HG03097 (cell line): ENCODE results near the gene DGKQ.
A peak's percentile ranks its signal among the peaks of the same experiment; 100 is the strongest.
"Not testable (repeated sequence)": the region's sequence is repeated elsewhere in the genome, so short reads cannot be mapped to it uniquely, and the experiment has no call there.

Source experiments
- ATAC-seq: cut with Tn5 transposase; IDR thresholded peaks from one replicate; pipeline ENCODE4 v1.9.1; 2021; ENCODE audit not compliant: unreplicated experiment, low FRiP score

Gene DGKQ

GRCh38 chr4:982814-983213, 9.4 kb upstream of the DGKQ start:
- ATAC-seq, result no peak

- no peak for ATAC-seq
Observed at GRCh38 chr4:982291-982690, 8.9 kb upstream of the DGKQ start.

GRCh38 chr4:978957-979701, 5.8 kb upstream of the DGKQ start:
- no peak for ATAC-seq

DNA sequence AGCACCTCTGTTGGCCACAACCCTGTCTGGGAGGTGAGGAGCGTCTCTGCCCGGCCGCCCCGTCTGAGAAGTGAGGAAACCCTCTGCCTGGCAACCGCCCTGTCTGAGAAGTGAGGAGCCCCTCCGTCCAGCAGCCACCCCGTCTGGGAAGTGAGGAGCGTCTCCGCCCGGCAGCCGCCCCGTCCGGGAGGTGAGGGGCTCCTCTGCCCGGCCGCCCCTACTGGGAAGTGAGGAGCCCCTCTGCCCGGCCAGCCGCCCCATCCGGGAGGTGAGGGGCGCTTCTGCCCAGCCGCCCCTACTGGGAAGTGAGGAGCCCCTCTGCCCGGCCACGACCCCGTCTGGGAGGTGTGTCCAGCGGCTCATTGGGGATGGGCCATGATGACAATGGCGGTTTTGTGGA, 2.6 kb upstream of the DGKQ start:
- ATAC-seq, result not testable (repeated sequence)

DNA sequence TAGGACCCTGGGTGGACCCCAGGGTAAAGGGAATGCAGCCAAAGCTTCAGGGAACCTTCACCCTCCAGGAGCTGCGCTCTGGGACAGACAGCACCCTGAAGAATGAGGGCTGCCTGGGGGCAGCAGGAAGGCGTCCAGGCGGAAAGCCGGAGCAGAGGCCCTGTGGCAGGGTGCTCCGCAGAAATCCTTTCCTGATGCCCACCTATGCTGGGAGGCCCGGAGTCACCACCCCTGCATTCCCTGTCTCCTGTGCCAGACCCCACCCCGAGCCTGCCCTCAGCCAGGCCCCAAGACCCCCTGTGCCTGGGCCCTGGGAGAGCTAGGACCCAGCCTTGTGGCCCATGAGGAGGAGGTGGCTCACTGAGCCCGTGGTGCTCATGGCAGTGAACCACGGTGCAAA, 1.3 kb upstream of the DGKQ start:
- ATAC-seq, result no peak

GRCh38 chr4:972651-973424, 531 bp downstream of the DGKQ start:
- ATAC-seq, result peak; percentile 19

- ATAC-seq, result no peak
Observed at GRCh38 chr4:971666-972500, 1.5 kb downstream of the DGKQ start.

DNA sequence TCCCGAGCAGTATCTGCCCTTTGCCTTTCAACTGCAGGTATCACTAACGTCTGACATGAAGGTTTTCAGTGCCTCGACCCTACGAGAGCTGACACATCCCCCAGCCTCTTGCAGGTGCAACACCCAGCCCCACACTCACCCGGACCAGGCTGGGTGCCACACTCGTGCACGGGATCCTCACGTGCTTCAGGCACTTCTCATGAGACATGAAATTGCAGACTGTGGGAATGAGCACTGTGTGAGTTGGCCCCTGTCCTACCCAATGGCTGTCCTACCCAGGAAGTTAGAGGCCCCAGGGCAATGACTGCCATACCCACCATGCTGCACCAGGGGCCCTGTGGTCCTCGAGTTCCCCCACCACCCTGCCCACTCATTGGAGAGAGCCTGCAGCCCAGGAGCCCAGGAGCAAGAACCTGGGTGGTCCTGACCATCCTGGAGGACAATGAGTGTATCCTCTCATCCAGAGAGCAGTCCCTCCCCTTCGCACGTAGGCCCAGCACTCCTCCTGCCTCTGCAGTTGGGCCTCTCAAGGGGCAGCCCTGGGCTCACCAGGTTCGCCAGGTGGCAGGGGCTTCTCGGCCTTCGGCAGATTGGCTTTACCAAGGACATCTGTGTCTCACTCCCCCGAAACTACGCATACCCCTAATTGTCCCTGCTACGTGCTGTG, 2.4 kb downstream of the DGKQ start:
- ATAC-seq, result no peak

DNA sequence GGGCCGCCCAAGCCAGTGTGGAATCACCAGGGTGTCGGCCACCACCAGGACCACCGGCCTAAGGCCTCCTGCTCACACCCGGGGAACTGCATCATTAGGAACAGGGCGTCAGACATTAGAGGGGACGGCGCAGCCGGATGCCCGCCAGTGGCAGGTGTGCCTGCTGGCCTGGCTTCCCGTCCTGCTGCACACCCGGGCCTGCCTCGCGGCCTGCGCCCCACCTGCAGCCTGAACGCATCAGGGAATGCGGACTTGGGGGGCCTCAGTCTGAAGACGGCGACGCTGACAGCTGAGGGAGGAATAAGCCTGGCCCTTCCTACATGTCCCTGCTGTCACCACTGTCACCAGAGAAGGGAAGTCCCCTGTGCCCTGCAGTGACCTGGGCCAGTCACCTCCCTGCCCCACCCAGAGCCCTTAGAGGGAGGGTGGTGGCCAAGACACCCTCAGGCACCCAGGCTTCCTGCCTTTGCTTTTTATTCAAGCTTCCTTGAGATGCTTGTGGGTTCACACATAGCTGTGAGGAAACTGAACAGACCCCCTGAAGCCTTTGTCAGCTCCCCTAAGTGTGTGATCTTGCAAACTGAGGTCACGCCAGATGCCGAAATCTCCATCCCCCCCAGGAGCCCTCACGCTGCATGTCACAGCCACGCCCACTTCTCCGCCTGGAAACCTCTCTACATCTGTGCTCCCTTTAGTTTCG, 3.2 kb downstream of the DGKQ start:
- no peak for ATAC-seq

- ATAC-seq, result no peak
Observed at GRCh38 chr4:968621-969394, 4.6 kb downstream of the DGKQ start.

DNA sequence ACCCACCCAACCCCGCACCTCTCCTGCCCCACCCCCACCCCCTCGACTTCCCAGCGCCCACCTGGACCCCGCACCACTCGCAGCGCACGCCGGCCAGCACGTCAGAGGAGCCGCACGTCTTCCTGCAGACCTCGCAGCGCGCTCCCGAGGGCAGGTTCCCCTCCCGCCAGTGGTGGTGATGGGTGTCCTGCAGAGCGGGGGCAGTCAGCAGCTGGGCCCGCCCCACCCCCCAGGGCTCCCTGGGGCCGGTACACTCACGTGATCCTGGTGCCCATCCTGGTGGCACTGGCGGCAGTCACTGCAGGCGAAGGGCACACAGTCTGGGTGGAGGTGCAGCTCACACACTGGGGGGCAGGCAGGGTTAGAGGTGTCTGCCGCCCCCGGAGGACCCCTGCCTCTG, 5.1 kb downstream of the DGKQ start:
- ATAC-seq, result no peak

DNA sequence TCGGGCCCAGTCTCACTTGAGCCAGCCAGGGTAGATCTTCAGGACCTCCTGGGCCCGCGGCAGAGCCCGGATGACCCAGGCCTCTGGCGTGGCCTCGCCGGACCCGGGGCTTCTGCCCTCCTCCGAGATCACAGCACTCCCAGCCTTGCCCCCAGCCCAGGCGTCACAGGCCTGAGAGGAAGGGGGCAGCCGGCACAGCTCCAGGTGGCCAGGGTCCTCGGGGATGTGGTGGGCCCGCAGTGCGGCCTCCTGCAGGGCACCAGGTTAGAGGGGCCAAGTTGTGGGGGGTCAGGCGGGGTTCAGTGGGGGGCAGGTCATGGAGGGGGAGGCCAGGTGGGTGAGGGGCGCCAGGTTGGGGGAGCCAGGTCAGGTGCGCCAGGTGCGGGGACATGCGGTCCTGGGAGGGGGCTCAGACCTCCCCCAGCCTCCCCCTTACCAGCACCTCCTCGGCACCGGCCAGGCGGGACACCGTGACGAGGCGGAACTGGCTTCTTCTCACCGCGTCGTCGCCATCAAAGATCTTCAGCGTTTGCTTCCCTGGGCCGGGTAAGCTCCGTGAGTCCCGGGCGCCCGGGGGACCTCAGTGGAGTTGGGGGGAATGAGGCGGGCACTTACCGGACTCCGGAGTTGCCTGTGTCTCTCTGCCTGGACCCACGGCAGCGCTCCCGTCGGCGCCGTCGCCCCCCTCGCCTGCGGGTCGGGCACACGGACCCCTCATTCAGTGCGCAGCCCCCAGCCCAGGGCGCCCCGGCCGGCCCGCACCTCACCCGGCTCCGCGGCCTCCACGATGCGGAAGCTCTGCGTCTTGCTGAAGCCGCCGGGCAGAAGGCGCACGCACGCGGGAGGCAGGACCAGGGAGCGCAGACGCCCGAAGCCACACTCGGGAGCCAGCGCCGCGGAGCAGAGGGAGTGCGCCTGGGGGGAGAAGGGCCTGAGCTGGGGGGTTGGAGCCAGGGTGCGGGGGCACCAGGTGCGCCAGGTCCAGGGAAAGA, 6.0 kb downstream of the DGKQ start:
- no peak for ATAC-seq

DNA sequence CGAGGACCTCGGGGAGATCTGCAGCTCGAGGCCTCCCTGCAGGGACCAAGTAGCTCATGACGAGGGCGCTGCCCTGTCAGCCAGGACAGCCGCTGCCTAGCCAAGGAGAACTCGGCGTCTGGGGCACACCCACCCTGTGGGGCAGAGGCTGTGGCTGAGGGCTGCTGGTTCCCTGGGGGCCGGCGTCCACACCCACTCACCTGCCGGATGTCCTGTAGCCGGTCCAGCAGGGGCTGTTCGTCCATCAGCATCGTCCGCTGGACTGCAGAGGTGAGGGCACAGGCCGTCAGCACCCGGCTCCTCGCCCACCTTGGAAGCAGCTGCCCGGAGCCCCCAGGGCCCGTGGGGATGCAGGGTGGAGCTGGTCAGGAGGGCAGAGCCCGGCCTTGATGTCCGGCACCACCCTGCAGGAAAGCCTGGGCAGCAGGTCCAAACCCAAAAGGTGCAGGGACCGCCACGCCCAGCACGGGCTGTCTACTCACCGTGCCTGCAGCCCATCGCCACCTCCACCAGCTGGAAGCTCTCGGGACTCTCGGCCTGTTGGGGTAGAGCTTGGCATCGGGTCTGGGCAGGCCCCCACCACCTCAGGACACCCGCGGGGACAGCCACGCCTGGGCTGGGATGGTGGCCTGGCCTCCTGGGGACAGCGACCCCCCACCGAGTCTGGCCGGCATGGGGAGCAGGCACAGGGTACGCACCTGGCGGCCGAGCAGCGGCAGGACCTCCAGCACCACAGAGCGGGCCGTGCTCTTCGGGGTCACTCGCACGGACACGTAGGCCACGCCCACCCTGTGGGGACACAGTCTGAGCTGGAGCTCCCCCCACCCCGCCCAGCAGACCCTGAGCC, 6.9 kb downstream of the DGKQ start:
- no peak for ATAC-seq

DNA sequence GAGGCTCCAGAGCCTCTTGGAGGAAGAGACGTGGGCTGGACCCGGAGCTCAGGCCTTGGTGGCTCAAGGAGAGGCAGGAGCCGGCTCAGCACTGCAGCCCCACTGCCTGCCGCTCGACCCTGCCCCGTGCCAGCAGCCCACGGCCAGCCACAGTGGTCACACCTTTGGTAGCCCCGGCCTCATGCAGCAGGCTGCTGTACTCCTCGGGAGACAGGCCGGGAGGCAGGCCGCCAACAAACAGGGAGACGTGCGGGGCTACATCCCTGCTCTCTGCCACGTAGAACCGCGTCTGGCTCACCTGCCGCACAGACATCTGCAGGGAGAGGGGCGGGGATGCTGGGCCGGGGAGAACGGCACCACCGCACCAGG, 7.6 kb downstream of the DGKQ start:
- no peak for ATAC-seq

- no peak for ATAC-seq
Observed at GRCh38 chr4:965048-965765, 8.2 kb downstream of the DGKQ start.

GRCh38 chr4:964346-965025, 8.9 kb downstream of the DGKQ start:
- ATAC-seq, result no peak
